ENCODE data around the gene SNF8.

SNF8 gene

DNA sequence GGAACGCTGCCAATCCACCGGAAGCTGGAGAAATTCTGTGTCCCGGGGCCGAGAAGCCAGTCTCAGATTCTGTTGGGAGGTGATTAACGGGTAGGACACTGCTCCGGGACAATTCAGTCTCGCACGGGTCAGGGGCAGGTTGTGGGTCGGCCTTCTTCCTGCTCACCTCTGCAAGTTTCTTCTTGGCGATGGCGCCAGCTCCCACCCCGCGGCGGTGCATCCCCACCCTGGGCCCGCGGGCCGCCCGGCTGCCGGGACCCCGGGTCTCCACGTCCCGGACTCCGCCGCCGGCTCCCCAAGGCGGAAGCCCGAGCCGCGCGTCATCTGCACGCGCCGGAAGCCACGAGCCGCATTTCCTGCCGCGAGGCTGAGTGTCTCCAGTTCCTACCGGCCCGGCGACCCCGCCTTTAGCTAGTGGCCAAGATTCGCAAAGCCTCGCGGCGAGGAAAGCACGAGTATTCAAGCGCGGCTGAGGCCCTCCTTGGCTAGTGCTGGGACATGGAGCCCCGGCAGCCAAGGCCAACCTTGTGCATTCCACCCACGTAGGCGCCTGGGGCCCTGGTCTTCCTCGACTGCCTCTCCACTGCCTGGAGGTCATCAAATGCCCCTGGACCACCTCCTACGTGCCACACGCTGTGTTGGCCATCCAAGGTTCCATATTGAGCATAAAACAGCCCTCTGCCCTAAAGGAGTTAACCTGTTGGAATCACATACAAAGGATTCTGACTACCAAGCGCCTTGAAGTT, at the start of gene SNF8:
SNF8 (minus strand) TSS at position 328 of the 746 bp plus-strand sequence; CDS start at position 220, 108 bp downstream.
- H3K4me3 ChIP-seq (ENCODE audit: low read length): peak within 1 kb of the TSS; percentile 97
- no peak for TF ChIP-seq ZNF274 (IDR thresholded peaks at IDR 0.05; ENCODE audit: low read depth, low read length)

DNA sequence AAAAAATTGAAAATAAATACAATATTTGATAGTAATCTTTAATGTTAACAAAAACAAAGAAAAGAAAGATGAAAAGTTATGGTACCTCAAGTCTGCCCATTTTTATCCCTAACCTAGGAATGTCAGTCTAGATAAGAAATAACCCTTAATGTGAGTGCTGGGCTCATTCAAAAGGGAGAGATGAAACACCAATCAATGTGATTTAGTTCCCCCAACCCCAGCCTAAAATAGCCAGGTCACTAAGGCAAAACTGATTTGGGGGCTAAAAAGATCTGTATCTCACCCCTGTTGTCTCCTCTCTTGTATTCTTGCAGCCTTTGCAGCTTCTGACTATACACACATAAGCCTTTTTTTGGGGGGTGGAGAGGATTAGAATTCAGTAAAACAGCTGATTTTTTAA, 49.3 kb upstream of the SNF8 start:
- TF ChIP-seq ZNF274 (IDR thresholded peaks at IDR 0.05; ENCODE audit: low read depth, low read length): no peak
- H3K4me3 ChIP-seq (ENCODE audit: low read length): no peak overlapping the region

DNA sequence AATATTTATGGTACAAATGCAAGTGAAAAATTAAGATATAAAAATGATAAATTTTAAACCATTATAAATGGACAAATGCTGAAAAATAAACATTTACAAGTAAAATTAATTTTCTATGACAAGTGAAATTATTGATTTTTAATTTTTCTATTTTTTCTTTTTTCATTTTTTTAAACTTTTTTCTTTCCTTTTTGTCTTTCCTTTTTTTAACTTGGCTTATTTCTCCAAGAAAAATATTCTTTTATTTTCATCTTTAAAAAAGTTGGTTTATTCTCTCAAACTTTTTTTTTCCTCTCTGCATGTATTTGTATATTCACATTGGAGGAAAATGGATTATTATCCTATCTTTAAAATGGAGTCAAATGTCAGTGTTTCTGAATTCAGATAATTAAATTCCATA, 48.7 kb upstream of the SNF8 start:
- TF ChIP-seq ZNF274 (IDR thresholded peaks at IDR 0.05; ENCODE audit: low read depth, low read length): no peak

DNA sequence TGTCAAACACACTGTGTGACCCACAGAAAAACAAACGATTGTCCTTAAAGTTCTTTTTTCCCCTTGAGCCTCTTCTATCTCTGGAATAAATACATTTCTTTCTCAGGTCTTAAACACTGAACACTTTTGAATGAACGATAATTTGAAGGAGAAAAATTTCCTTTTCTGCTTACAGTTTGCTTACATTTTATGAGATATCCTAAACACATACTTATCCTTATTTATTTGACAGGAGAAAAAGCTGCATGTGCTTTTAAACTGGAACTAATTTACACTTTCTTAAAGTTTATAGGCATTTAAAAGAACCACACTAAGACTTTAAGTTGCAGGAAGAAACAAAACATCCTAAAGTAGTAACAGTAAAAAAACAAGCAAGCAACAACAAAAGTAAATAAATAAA, 47.8 kb upstream of the SNF8 start:
- H3K4me3 ChIP-seq (ENCODE audit: low read length): no peak overlapping the region
- TF ChIP-seq ZNF274 (IDR thresholded peaks at IDR 0.05; ENCODE audit: low read depth, low read length): no peak

More for the DNA sequence above, 48.7 kb upstream of the SNF8 start:
- H3K4me3 ChIP-seq (ENCODE audit: low read length): no peak overlapping the region

GRCh38 chr17:48990882-48991357, 46.3 kb upstream of the SNF8 start:
- no peak for TF ChIP-seq ZNF274 (IDR thresholded peaks at IDR 0.05; ENCODE audit: low read depth, low read length)
- no peak overlapping the region; the same call in 1 of the 2 replicates for H3K4me3 ChIP-seq (ENCODE audit: low read length)

DNA sequence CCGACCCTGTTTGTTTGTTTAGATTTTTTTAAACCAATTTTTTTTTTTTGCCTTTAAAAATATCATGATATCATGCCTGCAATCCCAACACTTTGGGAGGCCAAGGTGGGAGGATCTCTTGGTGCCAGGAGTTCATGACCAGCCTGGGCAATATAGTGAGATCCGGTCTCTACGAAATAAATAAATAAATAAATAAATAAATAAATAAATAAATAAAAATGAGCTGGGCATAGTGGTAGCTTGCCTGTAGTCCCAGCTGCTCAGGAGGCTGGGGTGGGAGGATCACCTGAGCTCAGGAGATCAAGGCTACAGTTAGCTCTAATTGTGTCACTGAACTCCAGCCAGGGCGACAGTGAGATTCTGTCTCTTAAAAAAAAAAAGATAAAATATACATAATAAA, 44.5 kb upstream of the SNF8 start:
- no peak overlapping the region for H3K4me3 ChIP-seq (ENCODE audit: low read length)
- TF ChIP-seq ZNF274 (IDR thresholded peaks at IDR 0.05; ENCODE audit: low read depth, low read length): no peak

DNA sequence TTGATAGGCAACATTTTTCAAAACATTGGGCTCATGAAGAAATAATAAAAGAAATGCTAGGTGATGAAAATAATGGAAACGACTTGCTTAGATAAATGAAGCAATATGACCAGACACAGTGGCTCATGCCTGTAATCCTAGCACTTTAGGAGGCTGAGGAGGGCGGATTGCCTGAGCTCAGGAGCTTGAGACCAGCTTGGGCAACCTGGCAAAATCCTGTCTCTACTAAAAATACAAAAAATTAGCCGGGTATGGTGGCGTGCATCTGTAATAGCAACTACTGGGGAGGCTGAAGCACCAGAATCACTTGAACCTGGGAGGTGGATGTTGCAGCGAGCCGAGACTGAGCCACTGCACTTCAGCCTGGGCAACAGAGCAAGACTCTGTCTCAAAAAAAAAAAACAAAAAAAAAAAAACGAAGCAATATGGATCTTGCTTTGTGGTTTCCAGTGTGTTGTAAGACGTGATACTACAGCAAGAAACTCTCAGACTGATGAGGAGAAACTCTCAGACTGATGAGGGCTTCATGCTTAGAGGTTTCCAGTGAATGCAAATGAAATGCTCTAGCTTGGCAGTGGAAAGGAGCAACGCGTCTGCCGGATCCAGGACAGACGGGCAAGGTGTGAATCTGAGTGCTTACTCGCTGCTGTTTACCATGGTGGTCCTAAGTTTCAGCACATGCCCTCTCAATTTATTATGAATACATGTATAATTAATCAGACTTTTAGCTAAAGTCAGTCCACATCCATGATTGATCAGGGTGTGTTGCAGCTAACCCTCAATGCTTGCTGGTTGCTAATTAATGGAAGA, 41.0 kb upstream of the SNF8 start:
- no peak for TF ChIP-seq ZNF274 (IDR thresholded peaks at IDR 0.05; ENCODE audit: low read depth, low read length)
- no peak overlapping the region for H3K4me3 ChIP-seq (ENCODE audit: low read length)

GRCh38 chr17:48981927-48982539, 37.4 kb upstream of the SNF8 start:
- TF ChIP-seq ZNF274 (IDR thresholded peaks at IDR 0.05; ENCODE audit: low read depth, low read length): no peak
- H3K4me3 ChIP-seq (ENCODE audit: low read length): no peak overlapping the region

DNA sequence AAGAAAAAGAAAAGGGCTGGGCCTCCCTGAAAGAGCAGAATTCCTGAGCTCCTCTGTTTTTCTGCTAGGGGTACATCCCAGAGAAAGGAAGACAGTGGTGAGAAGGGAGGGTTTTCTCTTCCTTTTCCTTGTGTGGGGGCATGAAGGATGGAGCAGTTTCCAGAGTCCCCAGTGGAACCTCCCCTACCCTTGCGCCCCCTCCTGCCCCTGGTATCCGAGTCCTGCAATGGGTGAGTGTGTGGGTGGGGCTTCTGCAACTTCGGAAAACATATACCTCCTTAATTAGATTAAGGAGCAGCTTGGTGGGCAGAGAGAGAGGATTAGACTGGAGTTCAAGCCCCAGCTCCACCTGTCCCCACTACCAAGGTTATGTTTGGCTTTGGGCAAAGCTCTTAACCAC, 29.2 kb upstream of the SNF8 start:
- no peak overlapping the region for H3K4me3 ChIP-seq (ENCODE audit: low read length)
- no peak for TF ChIP-seq ZNF274 (IDR thresholded peaks at IDR 0.05; ENCODE audit: low read depth, low read length)

- no peak for TF ChIP-seq ZNF274 (IDR thresholded peaks at IDR 0.05; ENCODE audit: low read depth, low read length)
- H3K4me3 ChIP-seq (ENCODE audit: low read length): no peak overlapping the region
Measured at GRCh38 chr17:48972749-48973097, 28.1 kb upstream of the SNF8 start.

GRCh38 chr17:48970865-48971687, 26.4 kb upstream of the SNF8 start:
- TF ChIP-seq ZNF274 (IDR thresholded peaks at IDR 0.05; ENCODE audit: low read depth, low read length): no peak
- no peak overlapping the region for H3K4me3 ChIP-seq (ENCODE audit: low read length)

- TF ChIP-seq ZNF274 (IDR thresholded peaks at IDR 0.05; ENCODE audit: low read depth, low read length): no peak
- no peak overlapping the region for H3K4me3 ChIP-seq (ENCODE audit: low read length)
Measured at GRCh38 chr17:48970224-48970623, 25.6 kb upstream of the SNF8 start.

- no peak for TF ChIP-seq ZNF274 (IDR thresholded peaks at IDR 0.05; ENCODE audit: low read depth, low read length)
- no peak overlapping the region for H3K4me3 ChIP-seq (ENCODE audit: low read length)
Measured at GRCh38 chr17:48961516-48962233, 17.0 kb upstream of the SNF8 start.

Data from GM08714 (cell line).